Ectodermal cell (in vitro differentiated cells): ENCODE data around the gene PDXK.
A peak's percentile ranks its signal among the peaks of the same experiment; 100 is the strongest.

Source experiments
- H3K27ac ChIP-seq: 2 replicates; pipeline ENCODE4 v1.7.0; 2013; ENCODE audit warnings: mild to moderate bottlenecking, low read depth, low read length; ENCODE audit not compliant: insufficient read depth, poor library complexity, severe bottlenecking
- H3K27me3 ChIP-seq: 2 replicates; pipeline ENCODE4 v1.7.0; 2013; ENCODE audit warnings: mild to moderate bottlenecking, low read length; ENCODE audit not compliant: insufficient read depth, control insufficient read depth, poor library complexity, severe bottlenecking
- H3K36me3 ChIP-seq: one replicate; pipeline ENCODE4 v1.7.0; 2013; ENCODE audit warnings: low read length; ENCODE audit not compliant: control insufficient read depth, insufficient read depth
- H3K4me1 ChIP-seq: one replicate; pipeline ENCODE4 v1.7.0; 2013; ENCODE audit warnings: low read length; ENCODE audit not compliant: control insufficient read depth, insufficient read depth
- H3K4me3 ChIP-seq: 2 replicates; pipeline ENCODE4 v1.7.0; 2013; ENCODE audit warnings: low read depth, low read length, control low read depth; ENCODE audit not compliant: insufficient read depth
- H3K9me3 ChIP-seq: 2 replicates; pipeline ENCODE4 v1.7.0; 2013; ENCODE audit warnings: mild to moderate bottlenecking, low read length, moderate library complexity; ENCODE audit not compliant: control insufficient read depth
- WGBS, 2 experiments: methylation state at CpG; one replicate each; pipeline ENCODE4 v1.1.7; 2013; ENCODE audit warnings: missing lambda C conversion rate in 2 of 2; 5-methylcytosine and 5-hydroxymethylcytosine counted together

The PDXK gene

GRCh38 chr21:43782431-43783097 lies 63.6 kb downstream of the PDXK start:
- Histone ChIP-seq H3K9me3 (no peaks in the 10 kb centered on the region), H3K4me3 (no peak overlapping the region), H3K27me3 (no peaks in the 10 kb centered on the region), H3K36me3 (no peaks in the 10 kb centered on the region), H3K4me1 (peaks cover 8% of the 10 kb centered on the region), H3K27ac (no peak overlapping the region)
- WGBS, 2 experiments = 91% methylated on average over 5 of the region's 5 CpGs

GRCh38 chr21:43783098-43783700 lies 64.3 kb downstream of the PDXK start:
- Histone ChIP-seq H3K36me3 (no peaks in the 10 kb centered on the region), H3K27me3 (no peaks in the 10 kb centered on the region), H3K4me3 (no peak overlapping the region), H3K9me3 (no peaks in the 10 kb centered on the region), H3K4me1 (peaks cover 5% of the 10 kb centered on the region), H3K27ac (no peak overlapping the region)
- WGBS, 2 experiments = 90 to 91% methylated on average over 17 of the region's 17 CpGs

- Histone ChIP-seq H3K27ac (no peak overlapping the region), H3K36me3 (no peaks in the 10 kb centered on the region), H3K9me3 (no peaks in the 10 kb centered on the region), H3K4me1 (peaks cover 3% of the 10 kb centered on the region), H3K4me3 (no peak overlapping the region), H3K27me3 (no peaks in the 10 kb centered on the region)
- WGBS, 2 experiments = 80 to 91% methylated on average over 2 to 3 of the region's 3 CpGs
Measured at GRCh38 chr21:43785134-43785533, 66.2 kb downstream of the PDXK start.

- Histone ChIP-seq H3K4me3 (no peak overlapping the region), H3K27me3 (no peaks in the 10 kb centered on the region), H3K9me3 (no peaks in the 10 kb centered on the region), H3K27ac (no peak overlapping the region), H3K36me3 (no peaks in the 10 kb centered on the region), H3K4me1 (peaks cover 13% of the 10 kb centered on the region)
- 91 to 93% methylated on average over 18 of the region's 18 CpGs for WGBS, 2 experiments
Measured at GRCh38 chr21:43786300-43786806, 67.4 kb downstream of the PDXK start.

GRCh38 chr21:43786807-43787440 lies 68.0 kb downstream of the PDXK start:
- 95% methylated on average over 38 of the region's 38 CpGs for WGBS, 2 experiments
- Histone ChIP-seq H3K36me3 (peaks cover under 1% of the 10 kb centered on the region), H3K27ac (no peak overlapping the region), H3K4me3 (no peak overlapping the region), H3K4me1 (peaks cover 13% of the 10 kb centered on the region), H3K27me3 (no peaks in the 10 kb centered on the region), H3K9me3 (no peaks in the 10 kb centered on the region)

GRCh38 chr21:43789276-43790009 lies 70.5 kb downstream of the PDXK start, which contains the start of gene RRP1:
Gene RRP1, plus strand, starts transcription at chr21:43789577. Its CDS starts 53 bp downstream, at chr21:43789630.
- Histone ChIP-seq H3K4me1 (peaks cover 13% of the 10 kb centered on the region), H3K4me3 (peak within 1 kb of the TSS; percentile 89), H3K9me3 (no peaks in the 10 kb centered on the region), H3K27ac (peak within 1 kb of the TSS; percentile 64), H3K36me3 (peaks cover 21% of the 10 kb centered on the region), H3K27me3 (no peaks in the 10 kb centered on the region)
- 0% methylated on average over 83 of the region's 83 CpGs for WGBS, 2 experiments

- WGBS, 2 experiments = 21 to 25% methylated on average over 13 of the region's 13 CpGs
- H3K4me3 ChIP-seq = peak overlapping the region; percentile 89
- H3K36me3 ChIP-seq = peaks cover 24% of the 10 kb centered on the region
- peaks cover 13% of the 10 kb centered on the region for H3K4me1 ChIP-seq
- peak overlapping the region; percentile 11 for H3K27ac ChIP-seq
- H3K27me3 ChIP-seq = no peaks in the 10 kb centered on the region
- H3K9me3 ChIP-seq = no peaks in the 10 kb centered on the region
Measured at GRCh38 chr21:43790010-43790524, 71.1 kb downstream of the PDXK start.

GRCh38 chr21:43792406-43792805 lies 73.5 kb downstream of the PDXK start:
- WGBS, 2 experiments = 94 to 97% methylated on average over 8 of the region's 8 CpGs

GRCh38 chr21:43793243-43793642 lies 74.3 kb downstream of the PDXK start:
- WGBS, 2 experiments = 93 to 97% methylated on average over 16 of the region's 16 CpGs
- H3K4me3 ChIP-seq = no peak overlapping the region
- peaks cover 52% of the 10 kb centered on the region for H3K36me3 ChIP-seq
- H3K4me1 ChIP-seq = peaks cover 13% of the 10 kb centered on the region
- H3K9me3 ChIP-seq = no peaks in the 10 kb centered on the region
- no peak overlapping the region for H3K27ac ChIP-seq
- H3K27me3 ChIP-seq = no peaks in the 10 kb centered on the region

More at GRCh38 chr21:43792406-43792805, 73.5 kb downstream of the PDXK start:
- no peaks in the 10 kb centered on the region for H3K27me3 ChIP-seq
- H3K4me3 ChIP-seq = no peak overlapping the region
- H3K27ac ChIP-seq = no peak overlapping the region
- peaks cover 13% of the 10 kb centered on the region for H3K4me1 ChIP-seq
- H3K9me3 ChIP-seq = no peaks in the 10 kb centered on the region
- H3K36me3 ChIP-seq = peaks cover 47% of the 10 kb centered on the region
